GM21447 (cell line): Measurements from ENCODE around the gene FKRP.
"Not testable (repeated sequence)": the region's sequence is repeated elsewhere in the genome, so short reads cannot be mapped to it uniquely, and the experiment has no call there.

ENCODE experiments used
- ATAC-seq: cut with Tn5 transposase; IDR thresholded peaks from one replicate; pipeline ENCODE4 v1.9.1; 2021; ENCODE audit not compliant: unreplicated experiment

FKRP gene

GRCh38 chr19:46745521-46746280 is at the start of gene FKRP:
TSS of gene FKRP (plus strand) at chr19:46746057. CDS start at chr19:46755451, 9,394 bp downstream.
- no peak for ATAC-seq

- no peak for ATAC-seq
Observed at GRCh38 chr19:46696866-46697203, 49.0 kb upstream of the FKRP start.

GRCh38 chr19:46697204-46697960 is 48.5 kb upstream of the FKRP start:
- no peak for ATAC-seq

GRCh38 chr19:46698395-46699321 is 47.2 kb upstream of the FKRP start:
- ATAC-seq = no peak

- no peak for ATAC-seq
Observed at GRCh38 chr19:46700704-46701103, 45.2 kb upstream of the FKRP start.

- ATAC-seq = no peak
Observed at GRCh38 chr19:46704379-46705076, 41.3 kb upstream of the FKRP start.

GRCh38 chr19:46710687-46711086 is 35.2 kb upstream of the FKRP start:
- ATAC-seq = no peak

GRCh38 chr19:46712768-46713338 is 33.0 kb upstream of the FKRP start:
- not testable (repeated sequence) for ATAC-seq

- no peak for ATAC-seq
Observed at GRCh38 chr19:46713781-46714443, 31.9 kb upstream of the FKRP start.

- no peak for ATAC-seq
Observed at GRCh38 chr19:46714444-46715106, 31.3 kb upstream of the FKRP start.

- ATAC-seq = no peak
Observed at GRCh38 chr19:46715620-46715974, 30.3 kb upstream of the FKRP start.

- no peak for ATAC-seq
Observed at GRCh38 chr19:46715975-46716671, 29.7 kb upstream of the FKRP start.

- ATAC-seq = no peak
Observed at GRCh38 chr19:46716672-46717033, 29.2 kb upstream of the FKRP start.

- ATAC-seq = no peak
Observed at GRCh38 chr19:46717034-46717715, 28.7 kb upstream of the FKRP start, which contains the start of gene PRKD2. TSS of gene PRKD2 (minus strand) at chr19:46717114. CDS start at chr19:46716370, 744 bp downstream.

- ATAC-seq = no peak
Observed at GRCh38 chr19:46717716-46718143, 28.1 kb upstream of the FKRP start.

- ATAC-seq = peak; percentile 35
Observed at GRCh38 chr19:46718157-46718933, 27.5 kb upstream of the FKRP start.

- ATAC-seq = peak; percentile 37
Observed at GRCh38 chr19:46718934-46719622, 26.8 kb upstream of the FKRP start.
